CD4-positive, alpha-beta T cell (primary cell): ENCODE data around the gene EAF2. TPM values are rescaled to one million over a fixed set of nuclear protein-coding genes. Genes with fewer than 3 reads are reported as not detected.

Experiments used
- ATAC-seq: fragments of 200-7000 bp; cut with Tn5 transposase; one replicate; pipeline ENCODE4 v1.10.0; 2022; ENCODE audit warnings: mild to moderate bottlenecking; ENCODE audit not compliant: poor library complexity
- CTCF ChIA-PET: fragments of 350-600 bp; sonication (Branson Sonifier 250); formaldehyde crosslinking; loops from one replicate; lab custom pipeline; 2021; ENCODE audit warnings: antibody characterized with exemption, inconsistent platforms; lab: Charles Lee
- POLR2A ChIA-PET: fragments of 350-600 bp; sonication (Branson Sonifier 250); formaldehyde crosslinking; loops from one replicate; lab custom pipeline; 2021; ENCODE audit warnings: antibody characterized with exemption, inconsistent platforms; lab: Charles Lee
- DNase-seq, 14 experiments: peaks; one replicate each; pipeline ENCODE4 v3.0.0-alpha.2; 2013 to 2020; ENCODE audit warnings: mixed read lengths in 2 of 14
- H3K27ac ChIP-seq, 2 donors: one replicate each; pipeline versions ENCODE4 v1.5.1 to v1.7.0; 2013; ENCODE audit warnings: low read length in 2 of 2, low read depth in 1 of 2, mild to moderate bottlenecking in 1 of 2
- H3K27me3 ChIP-seq, 2 experiments: 1 replicate in 1 of 2; 2 replicates in 1 of 2; pipeline versions ENCODE4 v1.6.1 to v1.7.0; 2013; ENCODE audit warnings: low read length in 2 of 2, control low read depth in 1 of 2, mild to moderate bottlenecking in 1 of 2, moderate library complexity in 1 of 2; ENCODE audit not compliant: insufficient read depth in 2 of 2, control insufficient read depth in 1 of 2
- H3K36me3 ChIP-seq: one replicate; pipeline ENCODE4 v1.6.1; 2013; ENCODE audit warnings: low read length, control low read depth; ENCODE audit not compliant: insufficient read depth
- H3K4me1 ChIP-seq: one replicate; pipeline ENCODE4 v1.6.1; 2013; ENCODE audit warnings: low read length, control low read depth; ENCODE audit not compliant: insufficient read depth
- H3K4me3 ChIP-seq: one replicate; pipeline ENCODE4 v1.5.1; 2013; ENCODE audit warnings: mild to moderate bottlenecking, low read length, moderate library complexity
- H3K9me3 ChIP-seq, 2 experiments: 1 replicate in 1 of 2; 2 replicates in 1 of 2; pipeline versions ENCODE4 v1.6.1 to v1.7.0; 2013; ENCODE audit warnings: low read length in 2 of 2, mild to moderate bottlenecking in 2 of 2, control low read depth in 1 of 2, moderate library complexity in 1 of 2; ENCODE audit not compliant: control insufficient read depth in 1 of 2, insufficient read depth in 1 of 2
- H3K27ac Mint-ChIP-seq: one replicate; pipeline ENCODE4 v1.8.0; 2020; ENCODE audit warnings: mixed read lengths
- H3K27me3 Mint-ChIP-seq: one replicate; pipeline ENCODE4 v1.8.0; 2021; ENCODE audit warnings: mixed read lengths
- H3K36me3 Mint-ChIP-seq: one replicate; pipeline ENCODE4 v1.8.0; 2021; ENCODE audit warnings: low read depth, mixed read lengths
- H3K4me1 Mint-ChIP-seq: one replicate; pipeline ENCODE4 v1.8.0; 2021; ENCODE audit warnings: low read depth, mixed read lengths
- H3K4me3 Mint-ChIP-seq: one replicate; pipeline ENCODE4 v1.8.0; 2020; ENCODE audit warnings: mild to moderate bottlenecking, mixed read lengths
- H3K9me3 Mint-ChIP-seq: one replicate; pipeline ENCODE4 v1.8.0; 2020; ENCODE audit warnings: mixed read lengths
- intact Hi-C, 2 experiments: fragments of 100-400 bp; cut with DNase I in 1 of 2; cut with micrococcal nuclease in 1 of 2; formaldehyde crosslinking; loops; one replicate each; pipeline versions ENCODE4 v1.15.1 to v1.9.0; 2023 to 2025; cut with DNase I, micrococcal nuclease
- total RNA-seq, 174 experiments: library from RNA in 2 of 174; stranded (reverse) in 2 of 174; gene quantifications; one replicate each; pipeline ENCODE4 v1.2.3 and lab custom pipeline; 2021 to 2026
- TF ChIP-seq, protein P1 (sequence below): fragments of 200-600 bp; IDR thresholded peaks from one replicate; pipeline ENCODE4 v1.8.0; 2022; ENCODE audit warnings: antibody characterized with exemption, mild to moderate bottlenecking

EAF2 gene
- total RNA-seq, 2 experiments from 2014 or later, result 3.7 to 4.4 TPM

- peaks cover 46% of the 10 kb centered on the region for H3K36me3 Mint-ChIP-seq
- no peaks in the 10 kb centered on the region for H3K27me3 Mint-ChIP-seq
- H3K36me3 ChIP-seq, result no peaks in the 10 kb centered on the region
- no peaks in the 10 kb centered on the region for H3K4me1 ChIP-seq
- CTCF ChIA-PET, result no interaction called here
- ATAC-seq (no peak), DNase-seq (no peak)
- POLR2A ChIA-PET, result no interaction called here
- H3K4me1 Mint-ChIP-seq, result peaks cover 5% of the 10 kb centered on the region
- H3K4me3 ChIP-seq, result no peak overlapping the region
- intact Hi-C loops, result no loop called here
- no peak overlapping the region for H3K27ac Mint-ChIP-seq
- no peaks in the 10 kb centered on the region for H3K27me3 ChIP-seq
- no peak overlapping the region for H3K4me3 Mint-ChIP-seq
- TF ChIP-seq, protein P1, sequence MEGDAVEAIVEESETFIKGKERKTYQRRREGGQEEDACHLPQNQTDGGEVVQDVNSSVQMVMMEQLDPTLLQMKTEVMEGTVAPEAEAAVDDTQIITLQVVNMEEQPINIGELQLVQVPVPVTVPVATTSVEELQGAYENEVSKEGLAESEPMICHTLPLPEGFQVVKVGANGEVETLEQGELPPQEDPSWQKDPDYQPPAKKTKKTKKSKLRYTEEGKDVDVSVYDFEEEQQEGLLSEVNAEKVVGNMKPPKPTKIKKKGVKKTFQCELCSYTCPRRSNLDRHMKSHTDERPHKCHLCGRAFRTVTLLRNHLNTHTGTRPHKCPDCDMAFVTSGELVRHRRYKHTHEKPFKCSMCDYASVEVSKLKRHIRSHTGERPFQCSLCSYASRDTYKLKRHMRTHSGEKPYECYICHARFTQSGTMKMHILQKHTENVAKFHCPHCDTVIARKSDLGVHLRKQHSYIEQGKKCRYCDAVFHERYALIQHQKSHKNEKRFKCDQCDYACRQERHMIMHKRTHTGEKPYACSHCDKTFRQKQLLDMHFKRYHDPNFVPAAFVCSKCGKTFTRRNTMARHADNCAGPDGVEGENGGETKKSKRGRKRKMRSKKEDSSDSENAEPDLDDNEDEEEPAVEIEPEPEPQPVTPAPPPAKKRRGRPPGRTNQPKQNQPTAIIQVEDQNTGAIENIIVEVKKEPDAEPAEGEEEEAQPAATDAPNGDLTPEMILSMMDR, result no peak
- H3K9me3 ChIP-seq, result peaks cover 0 to 7% of the 10 kb centered on the region in 2 experiments
- no peaks in the 10 kb centered on the region for H3K9me3 Mint-ChIP-seq
- no peak overlapping the region for H3K27ac ChIP-seq
These were observed 28.8 kb downstream of the EAF2 start for GRCh38 chr3:121863801-121864200.

GRCh38 chr3:121869736-121870135, 34.7 kb downstream of the EAF2 start:
- Mint-ChIP-seq H3K4me3 (no peak overlapping the region), H3K36me3 (peaks cover 8% of the 10 kb centered on the region), H3K9me3 (no peaks in the 10 kb centered on the region), H3K4me1 (no peaks in the 10 kb centered on the region), H3K27ac (no peak overlapping the region), H3K27me3 (no peaks in the 10 kb centered on the region)
- H3K36me3 ChIP-seq, result no peaks in the 10 kb centered on the region
- ChIA-PET POLR2A (no interaction called here), CTCF (no interaction called here)
- no peak overlapping the region for H3K4me3 ChIP-seq
- ATAC-seq, result no peak
- no peaks in the 10 kb centered on the region for H3K9me3 ChIP-seq
- no peak overlapping the region for H3K27ac ChIP-seq
- DNase-seq, result no peak
- H3K27me3 ChIP-seq, result no peaks in the 10 kb centered on the region
- no peaks in the 10 kb centered on the region for H3K4me1 ChIP-seq
- intact Hi-C loops, result no loop called here
- TF ChIP-seq, protein P1, result no peak

GRCh38 chr3:121870717-121871116, 35.7 kb downstream of the EAF2 start:
- ATAC-seq, result no peak
- TF ChIP-seq, protein P1, result no peak
- Mint-ChIP-seq H3K36me3 (peaks cover 8% of the 10 kb centered on the region), H3K27ac (no peak overlapping the region), H3K4me1 (no peaks in the 10 kb centered on the region), H3K9me3 (no peaks in the 10 kb centered on the region), H3K27me3 (no peaks in the 10 kb centered on the region), H3K4me3 (no peak overlapping the region)
- CTCF ChIA-PET, result no interaction called here
- no peaks in the 10 kb centered on the region for H3K4me1 ChIP-seq
- intact Hi-C loops, result no loop called here
- no peaks in the 10 kb centered on the region for H3K36me3 ChIP-seq
- H3K27me3 ChIP-seq, result no peaks in the 10 kb centered on the region
- no peak for DNase-seq
- POLR2A ChIA-PET, result interaction anchor here (0.8 kb wide), 1 partner anchor 36 kb away, joined by 3 read pairs; the partner anchor contains the start of genes EAF2 and IQCB1
- no peak overlapping the region for H3K4me3 ChIP-seq
- H3K9me3 ChIP-seq, result no peaks in the 10 kb centered on the region
- H3K27ac ChIP-seq, result no peak overlapping the region
